MM.1S (cell line): ENCODE results near the gene CLTC.

Experiments
- EZH2phosphoT487 ChIP-seq: fragments of 300-600 bp; sonication (generic); IDR thresholded peaks from 2 replicates; pipeline ENCODE4 v1.6.1; 2018; ENCODE audit warnings: antibody characterized with exemption, low read length
- TF ChIP-seq, protein P1 (sequence below): fragments of 300-600 bp; sonication (generic); IDR thresholded peaks from 2 replicates; pipeline ENCODE4 v1.5.1; 2016; ENCODE audit warnings: antibody characterized with exemption, low read length, mixed read lengths

DNA sequence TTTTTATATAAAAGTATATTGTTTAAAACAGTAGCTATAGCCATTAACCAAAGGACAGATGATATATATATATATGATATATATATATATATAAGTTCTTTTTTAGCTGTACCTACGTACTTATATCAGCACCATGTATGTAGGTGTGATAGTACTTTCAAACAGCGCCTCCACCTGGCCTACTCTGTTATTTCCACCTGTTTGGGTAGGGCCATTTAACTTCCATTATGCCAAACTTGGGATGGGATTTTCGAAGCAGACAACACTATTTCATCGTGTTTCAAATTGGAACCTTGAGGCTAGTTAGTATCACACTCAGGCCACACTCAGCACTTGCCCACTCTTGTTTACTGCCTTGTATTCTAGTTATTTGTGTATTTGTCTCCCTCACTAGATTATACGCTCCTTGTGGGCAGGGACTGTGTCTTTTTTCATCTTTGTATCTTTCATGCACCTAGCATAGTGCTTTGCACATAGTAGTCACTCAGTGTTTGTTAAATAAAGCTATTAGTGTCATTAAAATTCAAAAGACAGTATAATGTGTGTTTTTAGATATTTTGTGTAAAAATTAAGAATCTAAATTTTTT is 11.8 kb upstream of the CLTC start:
- TF ChIP-seq, protein P1, sequence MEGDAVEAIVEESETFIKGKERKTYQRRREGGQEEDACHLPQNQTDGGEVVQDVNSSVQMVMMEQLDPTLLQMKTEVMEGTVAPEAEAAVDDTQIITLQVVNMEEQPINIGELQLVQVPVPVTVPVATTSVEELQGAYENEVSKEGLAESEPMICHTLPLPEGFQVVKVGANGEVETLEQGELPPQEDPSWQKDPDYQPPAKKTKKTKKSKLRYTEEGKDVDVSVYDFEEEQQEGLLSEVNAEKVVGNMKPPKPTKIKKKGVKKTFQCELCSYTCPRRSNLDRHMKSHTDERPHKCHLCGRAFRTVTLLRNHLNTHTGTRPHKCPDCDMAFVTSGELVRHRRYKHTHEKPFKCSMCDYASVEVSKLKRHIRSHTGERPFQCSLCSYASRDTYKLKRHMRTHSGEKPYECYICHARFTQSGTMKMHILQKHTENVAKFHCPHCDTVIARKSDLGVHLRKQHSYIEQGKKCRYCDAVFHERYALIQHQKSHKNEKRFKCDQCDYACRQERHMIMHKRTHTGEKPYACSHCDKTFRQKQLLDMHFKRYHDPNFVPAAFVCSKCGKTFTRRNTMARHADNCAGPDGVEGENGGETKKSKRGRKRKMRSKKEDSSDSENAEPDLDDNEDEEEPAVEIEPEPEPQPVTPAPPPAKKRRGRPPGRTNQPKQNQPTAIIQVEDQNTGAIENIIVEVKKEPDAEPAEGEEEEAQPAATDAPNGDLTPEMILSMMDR: peak; percentile 27
- TF ChIP-seq EZH2phosphoT487: no peak
